Endothelial cell of hepatic sinusoid (primary cell): ENCODE measurements around the gene EIF4H.
"Not testable (repeated sequence)": the region's sequence is repeated elsewhere in the genome, so short reads cannot be mapped to it uniquely, and the experiment has no call there.

Experiments used
- in situ Hi-C: cut with HindIII; loops from 2 replicates; pipeline ENCODE4 v1.10.0; 2017; ENCODE audit warnings: low sequenced_read_pairs

The EIF4H gene

DNA sequence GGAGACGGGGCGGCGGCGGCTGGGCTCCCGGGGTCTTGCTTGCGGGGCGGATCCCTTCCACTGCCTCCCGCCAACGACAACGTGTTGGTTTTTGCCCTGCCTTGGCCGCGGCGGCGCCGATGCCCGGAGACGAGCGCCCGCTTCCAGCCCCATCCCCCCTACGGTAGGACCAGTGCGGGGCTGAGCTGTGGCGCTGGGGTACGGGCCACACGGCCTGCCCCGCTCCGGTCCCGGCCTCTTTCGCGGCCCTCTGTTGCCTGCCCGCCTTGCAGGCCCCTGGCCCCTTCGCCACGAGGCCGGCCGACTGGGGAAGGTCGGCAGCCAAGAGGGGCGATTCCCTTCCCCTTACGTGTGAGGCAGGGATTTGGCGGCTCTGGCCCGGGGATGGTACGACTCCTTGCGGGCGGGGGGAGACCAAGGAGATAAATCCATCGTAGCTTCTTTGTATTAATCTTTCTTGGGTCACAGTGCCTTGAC, 488 bp downstream of the EIF4H start:
- in situ Hi-C loops, result loop anchor here (5.0 kb wide), 3 partner anchors 87 to 198 kb away; no protein-coding TSS in a partner anchor

DNA sequence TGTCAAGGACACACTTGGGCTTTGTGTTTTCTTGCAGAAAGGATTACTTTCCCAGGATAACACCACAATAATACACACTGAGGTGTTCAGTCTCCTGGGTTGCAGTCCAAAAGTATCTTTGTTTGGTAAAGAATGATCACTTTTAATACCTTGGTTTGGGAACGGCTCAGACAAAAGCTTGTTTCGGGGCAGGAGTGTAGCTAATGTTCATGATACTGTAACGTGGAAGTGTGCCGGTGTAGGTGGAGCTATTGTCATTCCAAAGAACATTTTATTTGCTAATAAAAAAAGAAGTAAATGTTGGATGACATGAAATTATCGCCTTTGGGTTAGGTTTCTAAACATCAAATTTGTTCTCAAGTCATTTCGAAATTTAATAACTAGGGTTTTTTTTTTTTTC, 1.2 kb downstream of the EIF4H start:
- in situ Hi-C loops, result loop anchor here (5.0 kb wide), 3 partner anchors 88 to 197 kb away; no protein-coding TSS in a partner anchor

DNA sequence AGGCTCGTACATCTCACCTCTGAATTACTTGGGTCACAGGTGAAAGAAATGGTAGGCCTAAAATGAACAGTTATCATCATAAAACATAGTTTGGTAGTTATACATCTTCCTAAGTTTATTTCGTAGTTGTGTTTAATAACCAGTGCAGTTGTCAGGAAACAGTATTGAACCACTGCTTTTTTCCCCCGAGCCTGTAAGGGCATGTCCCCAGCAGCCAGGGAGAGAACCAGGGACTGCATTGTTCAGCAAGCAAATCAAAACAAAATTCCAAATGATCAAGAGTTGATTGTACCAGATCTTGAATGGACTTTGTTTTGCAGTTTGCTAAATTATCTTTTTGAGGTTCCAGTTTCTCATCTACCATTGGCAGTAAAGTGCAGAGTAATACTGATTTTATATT, 2.4 kb downstream of the EIF4H start:
- in situ Hi-C loops, result loop anchor here (5.0 kb wide), 3 partner anchors 89 to 196 kb away; no protein-coding TSS in a partner anchor

DNA sequence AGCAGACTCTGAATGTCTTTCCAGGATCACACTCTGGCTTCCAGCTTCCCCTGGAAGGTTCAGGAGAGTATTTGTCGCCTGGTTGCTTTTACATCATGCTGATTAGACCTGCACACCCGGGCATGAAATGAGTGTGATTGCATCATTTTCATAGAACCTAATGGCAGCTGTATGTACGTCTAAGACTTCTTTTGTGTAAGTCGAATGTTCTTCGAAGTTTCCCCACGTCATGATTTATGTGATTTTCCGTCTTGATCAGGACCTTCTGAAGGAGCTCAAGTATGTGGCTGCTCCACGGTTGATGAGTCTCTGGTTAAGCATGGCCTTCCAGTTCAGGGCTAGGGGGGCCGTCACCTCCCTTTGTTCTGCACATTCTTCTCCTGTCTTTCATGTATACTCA, 4.5 kb downstream of the EIF4H start:
- in situ Hi-C loops, result loop anchor here (5.0 kb wide), 3 partner anchors 91 to 194 kb away; no protein-coding TSS in a partner anchor

DNA sequence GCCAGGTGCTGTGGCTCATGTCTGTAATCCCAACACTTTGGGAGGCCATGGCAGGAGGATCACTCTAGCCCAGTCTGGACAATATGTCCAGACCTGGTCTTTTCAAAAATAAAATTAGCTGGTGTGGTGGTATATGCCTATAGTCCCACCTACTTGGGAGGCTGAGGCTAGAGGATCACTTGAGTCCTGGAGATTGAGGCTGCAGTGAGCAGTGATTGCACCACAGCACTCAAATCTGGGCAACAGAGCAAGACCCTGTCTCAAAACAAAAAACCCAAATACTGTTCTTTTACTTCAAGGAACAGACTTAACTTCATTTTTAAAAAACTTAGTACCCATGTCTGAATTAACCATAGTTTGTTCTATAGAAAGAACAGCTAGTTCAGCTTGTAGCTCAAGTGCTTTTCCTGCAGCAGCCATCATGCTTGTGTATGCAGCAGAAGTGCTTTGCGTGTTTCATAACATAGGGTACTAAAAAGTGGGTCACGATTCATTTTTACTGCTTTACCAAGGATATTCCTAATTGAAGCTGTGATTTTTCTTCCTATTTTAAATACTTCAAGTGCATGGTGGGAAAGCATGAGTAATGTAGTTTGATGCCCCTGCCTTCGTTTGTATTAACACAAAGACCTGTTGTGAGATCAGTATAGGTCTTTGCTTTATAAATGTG, 5.9 kb downstream of the EIF4H start:
- in situ Hi-C loops, result loop anchor here (5.0 to 10.0 kb wide), 4 partner anchors 93 to 192 kb away; no protein-coding TSS in a partner anchor

DNA sequence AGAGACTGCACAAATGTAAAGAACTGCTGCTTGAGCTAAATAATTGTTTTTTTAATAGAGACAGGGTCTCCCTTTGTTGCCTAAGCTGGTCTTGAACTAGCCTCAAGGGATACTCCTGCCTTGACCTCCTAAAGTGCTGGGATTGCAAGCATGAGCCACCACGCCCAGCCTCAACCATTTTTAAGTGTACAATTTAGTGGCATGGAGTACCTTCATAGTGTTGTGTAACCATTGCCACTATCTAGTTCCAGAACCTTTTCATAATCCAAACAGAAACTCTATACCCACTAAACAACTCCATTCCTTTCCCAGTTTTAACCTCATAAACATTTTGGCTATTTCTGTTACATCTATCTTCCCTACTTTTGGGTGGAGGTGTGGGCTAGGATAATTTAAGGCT, 6.7 kb downstream of the EIF4H start:
- in situ Hi-C loops, result loop anchor here (10.0 kb wide), 1 partner anchor 116 kb away; no protein-coding TSS in a partner anchor

DNA sequence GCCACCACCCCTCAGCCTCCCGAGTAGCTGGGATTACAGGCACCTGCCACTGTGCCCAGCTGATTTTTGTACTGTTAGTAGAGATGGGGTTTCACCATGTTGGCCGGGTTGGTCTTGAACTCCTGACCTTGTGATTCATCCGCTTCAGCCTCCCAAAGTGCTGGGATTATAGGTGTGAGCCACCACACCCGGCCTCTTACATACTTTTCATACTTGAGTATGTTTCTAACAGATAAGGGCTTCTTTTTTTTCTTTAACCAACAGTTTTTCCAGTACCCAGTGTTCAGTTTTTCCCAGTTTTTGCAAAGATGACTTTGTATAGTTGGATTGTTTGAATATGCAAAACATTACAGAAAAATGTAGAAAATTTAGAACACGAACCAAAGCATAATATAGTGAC, 7.7 kb downstream of the EIF4H start:
- in situ Hi-C loops, result loop anchor here (10.0 kb wide), 1 partner anchor 117 kb away; no protein-coding TSS in a partner anchor

DNA sequence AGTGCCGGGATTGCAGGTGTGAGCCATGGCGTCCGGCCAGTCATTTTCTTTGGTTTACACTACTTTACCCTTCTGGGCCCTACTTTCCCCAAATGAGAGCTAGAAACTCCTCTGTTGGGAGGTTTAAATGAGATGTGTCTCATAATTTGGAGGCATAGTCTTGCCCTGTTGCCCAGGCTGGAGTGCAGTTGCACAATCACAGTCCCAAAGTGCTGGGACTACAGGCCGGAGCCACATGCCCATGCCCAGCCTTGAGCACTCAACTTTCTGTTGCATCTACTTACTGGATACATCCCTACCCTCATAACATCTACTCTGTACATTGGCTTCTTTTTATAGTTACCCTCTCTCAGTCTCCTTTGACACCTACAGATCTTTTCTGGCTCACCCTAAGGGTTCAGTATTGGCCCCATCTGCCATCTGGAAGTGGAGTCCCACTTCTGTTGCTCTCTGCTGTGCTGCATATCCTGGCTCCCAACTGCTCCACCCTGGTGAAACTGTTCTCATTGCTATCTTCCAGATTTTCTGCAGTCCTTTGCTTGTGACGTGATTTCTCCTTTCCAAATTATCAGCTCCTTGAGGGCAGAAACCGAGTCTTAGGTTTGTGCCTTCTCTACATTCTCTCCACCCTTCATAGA, 8.4 kb downstream of the EIF4H start:
- in situ Hi-C loops, result loop anchor here (10.0 kb wide), 1 partner anchor 118 kb away; no protein-coding TSS in a partner anchor

DNA sequence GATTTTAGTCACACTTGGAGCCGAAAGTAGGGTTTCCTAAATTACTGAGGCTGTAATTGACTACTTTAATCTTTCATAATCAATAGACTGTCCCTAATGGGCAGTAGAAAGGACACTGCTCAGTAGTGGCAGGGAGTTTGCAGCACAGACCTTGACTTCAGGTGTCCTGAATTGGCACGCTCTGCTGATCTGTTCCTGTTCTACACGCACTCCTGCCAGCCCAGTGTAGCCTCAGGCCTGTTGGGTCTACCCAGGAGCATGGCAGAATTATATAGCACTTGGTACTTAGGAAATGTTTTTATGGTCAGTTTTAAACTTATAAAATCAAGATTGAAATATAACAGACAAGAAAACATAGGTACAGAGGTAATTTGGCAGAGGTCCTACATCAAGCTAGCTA, 9.0 kb downstream of the EIF4H start:
- in situ Hi-C loops, result loop anchor here (10.0 kb wide), 1 partner anchor 118 kb away; no protein-coding TSS in a partner anchor

DNA sequence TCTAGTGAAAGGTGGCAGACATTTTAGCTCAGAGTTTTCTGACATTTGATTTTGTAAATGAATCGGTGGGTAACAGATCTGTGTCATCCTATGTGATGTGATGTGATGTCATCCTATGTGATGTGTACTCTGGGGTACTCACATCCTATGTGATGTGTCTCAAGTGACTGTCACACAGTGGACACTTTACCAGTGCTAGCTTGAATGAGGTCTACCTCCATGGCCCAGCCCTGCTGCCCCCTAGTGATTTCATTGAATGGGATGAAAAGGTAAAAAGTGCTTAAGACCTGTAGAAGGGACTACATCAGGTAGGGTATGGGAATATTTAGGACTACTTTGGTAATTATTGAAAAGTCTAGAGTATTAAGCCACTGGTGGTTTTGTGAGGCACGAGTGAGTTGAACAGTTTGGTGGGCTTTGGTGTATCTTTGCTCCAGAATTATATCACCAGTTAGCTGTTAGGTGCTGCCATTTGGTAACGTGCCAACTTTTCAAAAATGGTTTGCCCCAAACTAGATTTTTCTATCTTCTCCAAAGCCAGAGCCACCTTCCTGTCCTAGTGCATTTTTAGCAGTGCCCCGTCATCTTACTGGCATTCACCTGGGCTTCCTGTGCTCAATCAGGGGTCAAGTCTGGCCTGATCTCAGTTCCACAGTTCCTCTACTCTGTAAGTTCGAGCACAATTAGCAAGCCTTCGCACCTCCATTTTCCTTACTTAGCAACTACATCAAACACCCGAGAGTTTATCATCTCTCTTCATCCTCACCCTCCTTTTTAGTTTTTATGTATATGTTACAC, 9.7 kb downstream of the EIF4H start:
- in situ Hi-C loops, result loop anchor here (10.0 kb wide), 1 partner anchor 119 kb away; no protein-coding TSS in a partner anchor

DNA sequence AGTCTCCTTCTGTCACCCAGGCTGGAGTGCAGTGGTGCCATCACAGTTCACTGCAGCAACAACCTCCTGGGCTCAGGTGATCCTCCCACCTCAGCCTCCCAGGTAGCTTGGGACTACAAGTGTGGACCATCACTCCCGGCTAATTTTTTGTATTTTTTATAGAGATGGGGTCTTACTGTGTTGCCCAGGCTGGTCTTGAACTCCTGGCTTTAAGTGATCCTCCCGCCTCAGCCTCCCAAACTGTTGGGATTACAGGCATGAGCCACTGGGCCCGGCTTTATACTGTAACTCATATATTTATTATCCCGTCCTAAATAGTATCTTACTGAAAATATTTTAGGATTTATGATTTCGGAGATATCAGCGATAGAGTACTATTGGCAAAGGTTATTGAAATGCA, 10.9 kb downstream of the EIF4H start:
- in situ Hi-C loops, result loop anchor here (10.0 kb wide), 1 partner anchor 120 kb away; no protein-coding TSS in a partner anchor

DNA sequence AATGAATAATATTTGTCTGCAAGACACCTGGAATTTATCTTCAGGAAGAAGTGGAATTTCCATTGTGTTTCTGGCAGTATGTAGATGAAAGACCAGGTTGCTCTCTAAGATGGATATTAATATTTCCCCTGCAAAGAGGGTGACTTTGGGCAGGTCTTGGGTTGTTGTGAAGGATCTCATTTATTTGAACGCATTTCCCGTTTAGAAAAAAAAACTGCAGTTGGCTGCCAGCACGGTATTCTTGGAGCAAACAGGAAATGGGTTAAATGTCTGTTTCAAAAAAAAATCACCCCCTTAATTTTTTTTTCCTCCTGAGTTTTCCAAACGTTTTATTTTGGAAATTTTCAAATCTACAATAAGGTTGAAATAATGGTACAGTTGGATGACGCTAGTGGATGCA, 11.5 kb downstream of the EIF4H start:
- in situ Hi-C loops, result loop anchor here (10.0 kb wide), 1 partner anchor 121 kb away; no protein-coding TSS in a partner anchor

DNA sequence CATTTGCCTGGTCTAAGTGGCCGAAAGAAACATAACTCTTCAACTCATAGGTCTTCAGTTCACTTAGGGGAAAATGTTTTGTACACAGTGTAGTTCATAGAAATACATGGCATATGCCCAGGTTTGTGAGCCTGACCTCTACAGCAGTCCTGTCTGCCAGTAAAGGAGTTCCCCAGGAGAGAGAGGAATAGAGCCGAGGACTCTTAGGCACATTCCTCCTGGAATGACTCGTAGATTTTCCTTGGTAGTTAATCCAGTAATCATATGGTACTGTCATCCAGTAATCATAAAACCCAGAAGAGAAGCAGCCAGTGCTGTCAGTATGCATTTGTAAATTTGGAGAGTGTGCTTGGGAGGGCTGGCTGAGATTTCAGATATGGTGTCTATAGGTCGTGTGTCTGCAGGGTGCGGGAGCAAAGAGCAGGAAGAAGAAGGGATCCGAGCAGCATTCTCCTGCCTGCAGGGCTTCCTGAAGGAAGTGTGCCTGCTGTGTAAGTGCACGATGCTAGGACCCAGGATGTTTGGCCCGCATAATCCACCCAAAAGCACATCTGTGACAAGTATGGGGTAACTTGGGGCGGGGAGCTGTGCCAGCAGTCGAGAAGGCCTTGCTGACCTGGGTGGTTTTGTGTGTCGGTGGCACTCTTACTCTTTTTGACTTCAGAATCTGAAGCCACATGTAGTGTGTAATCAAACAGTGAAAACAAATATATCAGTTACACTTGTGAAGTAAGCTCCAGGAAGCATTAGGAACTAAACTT, 13.9 kb downstream of the EIF4H start:
- in situ Hi-C loops, result loop anchor here (10.0 kb wide), 1 partner anchor 123 kb away; no protein-coding TSS in a partner anchor

DNA sequence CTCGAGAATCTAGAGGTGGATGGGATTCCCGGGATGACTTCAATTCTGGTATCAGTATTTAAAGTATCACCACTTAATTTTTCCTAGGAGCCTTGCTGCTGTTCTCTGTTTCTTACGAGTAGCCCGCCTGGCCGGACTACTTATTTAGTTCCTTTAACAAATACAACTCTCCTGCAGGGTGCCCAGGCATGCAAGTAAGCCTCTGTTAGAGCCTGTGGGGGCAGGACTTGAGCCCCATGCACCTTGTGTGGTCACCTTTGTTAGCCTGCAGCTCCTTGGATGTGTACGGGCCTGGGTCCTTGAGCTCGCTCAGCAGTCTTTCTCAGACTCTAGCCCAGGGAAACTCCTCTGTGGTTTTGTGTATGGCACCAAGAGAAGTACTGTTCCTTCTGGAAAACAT, 16.1 kb downstream of the EIF4H start:
- in situ Hi-C loops, result no loop called here

DNA sequence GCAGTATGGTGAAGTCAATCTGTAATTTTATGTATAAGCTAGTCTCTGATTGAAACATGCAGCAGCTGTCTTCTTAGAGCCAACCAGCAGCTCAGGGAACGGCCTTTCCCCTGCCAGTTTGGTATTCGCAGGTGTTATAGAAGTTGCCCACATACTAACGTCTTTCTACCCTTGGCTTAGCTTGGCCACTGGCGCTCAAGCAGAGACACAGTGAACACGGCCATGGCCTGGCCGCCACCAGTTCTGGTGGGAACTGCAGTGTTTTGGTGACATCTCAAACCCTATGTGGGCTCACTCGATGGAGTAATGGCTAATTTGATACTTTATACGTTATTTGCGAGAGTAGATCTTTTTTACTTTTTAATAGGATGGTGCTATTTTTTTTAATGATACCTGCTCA, 17.1 kb downstream of the EIF4H start:
- in situ Hi-C loops, result no loop called here

DNA sequence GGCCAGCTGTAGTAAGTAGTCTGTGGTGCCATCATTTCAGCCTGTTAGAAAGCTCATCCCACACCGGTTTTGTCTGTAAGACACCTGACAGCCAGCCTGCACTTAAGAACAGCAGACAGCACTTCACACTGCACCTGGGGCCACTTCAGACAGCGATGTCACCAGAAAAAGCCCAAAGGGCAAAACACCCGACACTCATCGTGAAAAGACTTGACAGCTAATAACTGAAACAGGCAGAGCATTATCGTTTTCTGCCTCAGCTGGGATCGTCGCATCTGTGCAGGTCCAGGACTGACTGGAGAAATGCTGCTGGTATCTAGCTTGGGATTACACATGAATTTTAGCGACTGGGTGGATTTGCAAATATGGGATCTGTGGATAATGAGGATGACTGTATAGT, 18.9 kb downstream of the EIF4H start:
- in situ Hi-C loops, result no loop called here

DNA sequence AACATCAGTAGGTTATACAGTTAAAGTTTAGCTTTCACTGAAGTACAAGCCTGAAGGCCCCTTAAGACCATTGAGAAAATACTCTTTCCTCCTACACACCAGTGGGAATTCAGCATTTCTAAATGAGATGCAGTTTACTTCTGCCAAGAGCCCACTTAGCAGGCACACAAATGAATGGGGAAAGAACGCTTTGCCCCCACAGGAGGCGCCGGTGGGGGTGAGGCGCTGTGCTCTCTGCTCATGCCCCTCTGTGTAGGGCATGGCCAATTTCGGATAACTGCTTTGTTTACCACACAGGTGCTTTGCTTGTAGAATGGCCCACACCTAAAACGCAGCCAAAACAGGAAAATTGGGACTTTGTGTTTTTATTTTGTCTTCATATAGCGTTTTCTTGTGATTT, 19.8 kb downstream of the EIF4H start:
- in situ Hi-C loops, result no loop called here

DNA sequence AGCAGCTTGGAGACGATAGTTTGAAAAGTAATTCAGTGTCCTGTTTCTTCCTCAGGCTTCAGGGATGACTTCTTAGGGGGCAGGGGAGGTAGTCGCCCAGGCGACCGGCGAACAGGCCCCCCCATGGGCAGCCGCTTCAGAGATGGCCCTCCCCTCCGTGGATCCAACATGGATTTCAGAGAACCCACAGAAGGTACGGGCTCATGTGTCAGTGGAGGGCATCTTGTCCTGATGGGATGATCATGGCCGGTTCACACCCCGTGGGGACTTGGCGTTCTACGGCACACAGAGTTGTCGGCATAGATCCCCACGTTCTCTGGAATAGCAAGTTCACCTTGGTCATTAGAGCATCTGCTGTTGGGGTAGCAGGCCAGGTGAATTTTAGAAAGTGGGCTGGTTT, 20.5 kb downstream of the EIF4H start:
- in situ Hi-C loops, result no loop called here

DNA sequence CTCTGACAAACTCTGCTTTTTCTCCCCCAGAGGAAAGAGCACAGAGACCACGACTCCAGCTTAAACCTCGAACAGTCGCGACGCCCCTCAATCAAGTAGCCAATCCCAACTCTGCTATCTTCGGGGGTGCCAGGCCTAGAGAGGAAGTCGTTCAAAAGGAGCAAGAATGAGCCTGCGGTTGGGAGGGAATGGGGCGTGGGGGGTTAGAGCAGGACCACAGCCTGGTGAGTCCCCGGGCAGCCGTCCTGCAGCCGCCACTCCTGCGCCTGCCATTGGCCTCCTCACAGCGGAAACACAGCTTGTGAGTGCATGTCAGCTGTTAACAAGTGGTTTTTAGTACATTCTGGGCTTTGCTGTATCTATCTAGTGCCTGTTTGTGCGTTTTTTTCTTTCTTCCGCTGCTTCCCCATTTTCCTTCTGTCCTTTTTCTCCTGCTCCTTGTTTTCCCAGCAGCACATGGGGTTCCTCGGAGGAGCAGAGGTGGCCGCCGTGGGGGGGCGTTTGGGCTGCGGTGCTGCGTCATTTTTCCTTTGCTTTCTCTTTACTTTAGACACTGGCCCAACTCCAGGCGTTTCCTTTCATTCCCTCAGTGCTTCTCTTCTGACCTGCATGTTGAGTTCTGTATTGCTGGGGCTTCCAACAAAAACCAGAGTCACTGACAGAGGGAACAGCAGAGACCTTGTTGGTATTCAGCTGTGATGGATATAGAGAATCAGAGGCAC, 21.1 kb downstream of the EIF4H start:
- in situ Hi-C loops, result not testable (repeated sequence)
